Fibroblast of pulmonary artery (primary cell): ENCODE results near the gene GPC5.
A peak's percentile ranks its signal among the peaks of the same experiment; 100 is the strongest.
"Not testable (repeated sequence)": the region's sequence is repeated elsewhere in the genome, so short reads cannot be mapped to it uniquely, and the experiment has no call there.

Source experiments
- DNase-seq: peaks from one replicate; pipeline ENCODE4 v3.0.0-alpha.2; 2010; ENCODE audit warnings: low read depth
- H3K4me3 ChIP-seq: replicated peaks from 2 replicates; pipeline ENCODE4 v1.5.1; 2011; ENCODE audit warnings: low read depth, mild to moderate bottlenecking, control low read depth, low read length, moderate library complexity
- CTCF ChIP-seq: IDR thresholded peaks from 2 replicates; pipeline ENCODE4 v1.5.1; 2011; ENCODE audit warnings: mild to moderate bottlenecking, control low read depth, low read length, inconsistent platforms; ENCODE audit errors: missing control alignments

Gene GPC5

GRCh38 chr13:91398413-91399188, at the start of gene GPC5:
TSS of gene GPC5 (plus strand) at chr13:91398621.
- H3K4me3 ChIP-seq, result peak within 1 kb of the TSS; percentile 45
- TF ChIP-seq CTCF, result no peak

DNA sequence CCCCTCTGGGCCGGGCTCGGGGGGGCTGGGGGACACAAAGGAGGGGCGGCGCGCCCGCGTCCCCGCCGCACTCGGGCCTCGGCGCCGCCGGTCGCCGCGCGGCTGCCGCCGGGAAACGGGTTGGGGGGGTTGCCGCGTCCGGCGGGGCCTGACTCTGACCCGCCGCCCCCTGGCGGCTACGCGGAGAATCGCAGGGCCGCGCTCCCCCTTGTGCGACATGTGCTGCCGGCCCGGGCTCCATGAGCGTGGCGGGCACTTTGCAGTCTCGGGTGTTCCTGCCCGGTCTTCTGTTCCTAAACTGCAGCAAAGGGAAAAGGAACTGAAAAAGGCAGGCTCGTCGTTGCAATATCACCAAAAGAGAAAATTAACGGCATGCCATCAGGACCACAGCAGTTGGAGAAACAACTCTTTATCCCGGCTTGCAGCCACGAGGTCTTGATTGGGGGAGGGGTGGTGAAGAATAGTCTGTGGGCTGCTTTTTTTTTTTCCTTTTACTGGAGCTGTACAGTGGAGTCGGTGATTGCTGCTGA, 49.5 kb upstream of the GPC5 start:
- peak; percentile 71 for TF ChIP-seq CTCF
- DNase-seq, result peak; percentile 87
- H3K4me3 ChIP-seq, result peak overlapping the region; percentile 72

More at GRCh38 chr13:91398413-91399188, at the start of gene GPC5:
- peak; percentile 58 for DNase-seq

DNA sequence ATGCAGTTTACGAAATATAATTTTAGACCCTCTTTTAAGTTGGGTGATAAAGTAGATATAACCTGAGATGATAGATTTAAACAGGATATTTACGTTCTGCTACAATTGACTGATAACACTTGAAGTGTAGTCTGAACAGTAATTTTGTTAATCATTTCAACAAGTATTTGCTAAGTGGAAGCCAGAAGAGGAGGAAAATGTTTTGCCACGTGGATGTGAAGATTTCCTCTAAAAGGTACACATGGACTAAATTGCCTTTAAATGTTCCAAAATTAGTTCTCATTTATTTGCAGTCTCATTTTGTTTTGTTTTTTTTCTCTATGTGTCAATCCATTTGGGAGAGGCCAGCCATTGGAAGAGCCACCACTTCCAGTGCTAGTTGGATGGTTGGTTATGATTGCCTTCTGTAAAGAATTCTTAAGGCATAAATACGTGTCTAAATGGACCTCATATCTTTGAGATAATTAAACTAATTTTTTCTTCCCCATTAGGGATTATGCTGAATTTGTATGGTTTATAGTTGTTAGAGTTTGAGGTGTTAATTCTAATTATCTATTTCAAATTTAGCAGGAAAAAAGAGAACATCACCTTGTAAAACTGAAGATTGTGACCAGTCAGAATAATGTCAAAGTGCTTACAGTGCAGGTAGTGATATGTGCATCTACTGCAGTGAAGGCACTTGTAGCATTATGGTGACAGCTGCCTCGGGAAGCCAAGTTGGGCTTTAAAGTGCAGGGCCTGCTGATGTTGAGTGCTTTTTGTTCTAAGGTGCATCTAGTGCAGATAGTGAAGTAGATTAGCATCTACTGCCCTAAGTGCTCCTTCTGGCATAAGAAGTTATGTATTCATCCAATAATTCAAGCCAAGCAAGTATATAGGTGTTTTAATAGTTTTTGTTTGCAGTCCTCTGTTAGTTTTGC, 48.2 kb upstream of the GPC5 start:
- no peak for DNase-seq
- H3K4me3 ChIP-seq, result peak overlapping the region; percentile 72
- TF ChIP-seq CTCF, result no peak

DNA sequence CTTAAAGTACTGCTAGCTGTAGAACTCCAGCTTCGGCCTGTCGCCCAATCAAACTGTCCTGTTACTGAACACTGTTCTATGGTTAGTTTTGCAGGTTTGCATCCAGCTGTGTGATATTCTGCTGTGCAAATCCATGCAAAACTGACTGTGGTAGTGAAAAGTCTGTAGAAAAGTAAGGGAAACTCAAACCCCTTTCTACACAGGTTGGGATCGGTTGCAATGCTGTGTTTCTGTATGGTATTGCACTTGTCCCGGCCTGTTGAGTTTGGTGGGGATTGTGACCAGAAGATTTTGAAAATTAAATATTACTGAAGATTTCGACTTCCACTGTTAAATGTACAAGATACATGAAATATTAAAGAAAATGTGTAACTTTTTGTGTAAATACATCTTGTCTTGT, 47.3 kb upstream of the GPC5 start:
- no peak for TF ChIP-seq CTCF
- H3K4me3 ChIP-seq, result peak overlapping the region; percentile 72
- no peak for DNase-seq

GRCh38 chr13:91351980-91352379, 46.4 kb upstream of the GPC5 start:
- no peak for TF ChIP-seq CTCF
- no peak for DNase-seq

GRCh38 chr13:91352891-91353290, 45.5 kb upstream of the GPC5 start:
- H3K4me3 ChIP-seq, DNase-seq: not testable (repeated sequence)

More at GRCh38 chr13:91351980-91352379, 46.4 kb upstream of the GPC5 start:
- H3K4me3 ChIP-seq, result no peak overlapping the region

GRCh38 chr13:91353494-91353893, 44.9 kb upstream of the GPC5 start:
- TF ChIP-seq CTCF, result no peak
- DNase-seq, result no peak
- no peak overlapping the region for H3K4me3 ChIP-seq
